Effector memory CD4-positive, alpha-beta T cell (primary cell): Measurements from ENCODE around the gene CFAP77.

Experiments used
- DNase-seq, 3 donors: peaks; one replicate each; pipeline ENCODE4 v3.0.0-alpha.2; 2020
- H3K27ac ChIP-seq: 2 replicates; pipeline ENCODE4 v1.7.0; 2013; ENCODE audit warnings: mild to moderate bottlenecking, low read length, moderate library complexity; ENCODE audit not compliant: insufficient read depth, poor library complexity, severe bottlenecking
- H3K27me3 ChIP-seq: replicated peaks from 2 replicates; pipeline ENCODE4 v1.7.0; 2013; ENCODE audit warnings: mild to moderate bottlenecking, low read length; ENCODE audit not compliant: insufficient read depth, control insufficient read depth, poor library complexity, severe bottlenecking
- H3K36me3 ChIP-seq: 2 replicates; pipeline ENCODE4 v1.7.0; 2013; ENCODE audit warnings: mild to moderate bottlenecking, low read length, moderate library complexity; ENCODE audit not compliant: control insufficient read depth, insufficient read depth
- H3K4me1 ChIP-seq: 2 replicates; pipeline ENCODE4 v1.7.0; 2013; ENCODE audit warnings: low read length, mild to moderate bottlenecking; ENCODE audit not compliant: control insufficient read depth, insufficient read depth, poor library complexity, severe bottlenecking
- H3K4me3 ChIP-seq: 2 replicates; pipeline ENCODE4 v1.7.0; 2013; ENCODE audit warnings: low read length, low read depth, mild to moderate bottlenecking; ENCODE audit not compliant: insufficient read depth, poor library complexity, severe bottlenecking
- H3K9me3 ChIP-seq: 2 replicates; pipeline ENCODE4 v1.7.0; 2013; ENCODE audit warnings: mild to moderate bottlenecking, low read length, moderate library complexity; ENCODE audit not compliant: control insufficient read depth

The CFAP77 gene

GRCh38 chr9:132443951-132444607, 34.1 kb downstream of the CFAP77 start:
- Histone ChIP-seq H3K9me3 (no peaks in the 10 kb centered on the region), H3K4me3 (no peak overlapping the region), H3K27me3 (peaks cover 3% of the 10 kb centered on the region), H3K27ac (no peak overlapping the region), H3K36me3 (no peaks in the 10 kb centered on the region), H3K4me1 (no peaks in the 10 kb centered on the region)
- no peak for DNase-seq

DNA sequence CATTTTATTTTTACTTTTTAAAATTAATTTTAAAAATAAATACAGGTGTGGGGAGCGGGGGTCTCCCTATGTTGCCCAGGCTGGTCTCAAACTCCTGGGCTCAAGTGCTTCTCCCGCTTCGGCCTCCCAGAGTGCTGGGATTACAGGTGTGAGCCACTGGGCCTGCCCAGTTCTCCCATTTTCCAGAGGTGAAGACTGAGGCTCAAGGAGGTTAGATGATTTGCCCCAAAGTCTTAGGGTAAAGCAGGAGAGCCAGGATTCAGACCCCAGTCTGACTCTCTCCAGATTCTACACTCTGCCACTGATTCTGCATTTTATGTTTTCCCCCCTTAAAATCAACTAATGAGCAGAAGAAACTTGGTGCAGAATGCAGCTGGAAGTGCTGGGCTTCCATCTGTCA, 36.9 kb downstream of the CFAP77 start:
- Histone ChIP-seq H3K4me1 (no peaks in the 10 kb centered on the region), H3K9me3 (no peaks in the 10 kb centered on the region), H3K27ac (no peak overlapping the region), H3K4me3 (no peak overlapping the region), H3K36me3 (no peaks in the 10 kb centered on the region), H3K27me3 (peaks cover 3% of the 10 kb centered on the region)
- DNase-seq: no peak

DNA sequence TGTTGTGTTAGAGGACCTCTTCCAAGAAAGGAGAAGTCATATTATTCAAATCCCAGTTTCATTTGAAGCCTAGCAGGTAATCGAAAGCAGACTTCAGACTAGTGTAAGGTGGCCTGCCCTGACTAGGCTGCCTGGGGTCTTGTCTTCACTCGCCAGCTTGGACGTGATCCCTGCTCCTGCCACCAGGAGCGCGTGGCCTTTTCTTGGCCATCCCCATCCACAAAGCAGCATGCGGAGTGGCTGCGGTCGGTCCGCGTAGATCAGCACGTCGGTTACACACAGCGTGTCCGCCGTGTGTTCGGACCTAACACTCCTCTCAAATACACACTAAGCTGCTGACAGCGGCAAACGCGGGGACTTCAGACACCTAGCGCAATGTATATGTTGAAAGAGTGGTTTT, 37.3 kb downstream of the CFAP77 start:
- Histone ChIP-seq H3K27me3 (peaks cover 3% of the 10 kb centered on the region), H3K4me1 (no peaks in the 10 kb centered on the region), H3K4me3 (no peak overlapping the region), H3K9me3 (no peaks in the 10 kb centered on the region), H3K36me3 (no peaks in the 10 kb centered on the region), H3K27ac (no peak overlapping the region)
- DNase-seq: no peak

DNA sequence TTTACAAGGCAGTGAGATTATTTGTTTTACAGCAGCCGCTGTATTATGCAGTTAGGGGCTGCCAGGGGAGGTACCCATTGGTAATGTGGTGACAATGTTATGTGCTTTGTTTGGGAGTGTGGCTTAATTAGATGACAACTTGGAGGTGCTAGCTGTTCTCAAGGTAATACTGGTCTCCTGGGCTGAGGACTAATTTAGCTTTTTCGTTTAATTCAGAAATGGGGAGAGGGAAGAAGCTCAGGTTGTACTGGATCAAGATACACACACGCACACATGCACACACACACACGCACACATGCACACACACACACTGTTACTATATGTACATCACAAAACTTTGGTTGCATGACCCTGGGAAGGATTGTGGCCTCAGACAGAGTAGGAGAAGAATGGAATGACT, 37.9 kb downstream of the CFAP77 start:
- Histone ChIP-seq H3K27me3 (peaks cover 3% of the 10 kb centered on the region), H3K4me1 (no peaks in the 10 kb centered on the region), H3K9me3 (no peaks in the 10 kb centered on the region), H3K27ac (no peak overlapping the region), H3K4me3 (no peak overlapping the region), H3K36me3 (no peaks in the 10 kb centered on the region)
- DNase-seq: no peak

DNA sequence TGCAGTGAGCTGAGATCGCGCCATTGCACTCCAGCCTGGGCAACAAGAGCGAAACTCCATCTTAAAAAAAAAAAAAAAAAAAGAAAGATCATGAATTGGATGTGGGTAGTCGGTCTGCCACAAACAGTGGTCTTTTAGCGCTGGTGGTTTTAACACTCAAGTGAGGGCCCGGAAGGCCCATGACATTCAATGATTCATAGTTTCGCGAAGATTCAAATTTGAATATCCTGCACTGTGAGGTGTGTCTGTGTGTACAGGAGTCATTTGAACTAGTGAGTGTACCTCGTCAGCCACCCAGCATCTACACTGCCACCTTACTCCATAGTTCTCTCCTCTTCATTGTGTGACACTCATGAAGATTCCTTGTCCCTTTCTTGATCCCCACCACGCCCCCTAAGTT, 41.3 kb downstream of the CFAP77 start:
- H3K36me3 ChIP-seq: no peaks in the 10 kb centered on the region
- peak in 1 of 3 donors; percentile 6 for DNase-seq
- H3K27me3 ChIP-seq: no peaks in the 10 kb centered on the region
- H3K4me1 ChIP-seq: no peaks in the 10 kb centered on the region
- H3K9me3 ChIP-seq: no peaks in the 10 kb centered on the region
- no peak overlapping the region for H3K27ac ChIP-seq
- no peak overlapping the region for H3K4me3 ChIP-seq

GRCh38 chr9:132456241-132456640, 46.2 kb downstream of the CFAP77 start:
- no peaks in the 10 kb centered on the region for H3K27me3 ChIP-seq

DNA sequence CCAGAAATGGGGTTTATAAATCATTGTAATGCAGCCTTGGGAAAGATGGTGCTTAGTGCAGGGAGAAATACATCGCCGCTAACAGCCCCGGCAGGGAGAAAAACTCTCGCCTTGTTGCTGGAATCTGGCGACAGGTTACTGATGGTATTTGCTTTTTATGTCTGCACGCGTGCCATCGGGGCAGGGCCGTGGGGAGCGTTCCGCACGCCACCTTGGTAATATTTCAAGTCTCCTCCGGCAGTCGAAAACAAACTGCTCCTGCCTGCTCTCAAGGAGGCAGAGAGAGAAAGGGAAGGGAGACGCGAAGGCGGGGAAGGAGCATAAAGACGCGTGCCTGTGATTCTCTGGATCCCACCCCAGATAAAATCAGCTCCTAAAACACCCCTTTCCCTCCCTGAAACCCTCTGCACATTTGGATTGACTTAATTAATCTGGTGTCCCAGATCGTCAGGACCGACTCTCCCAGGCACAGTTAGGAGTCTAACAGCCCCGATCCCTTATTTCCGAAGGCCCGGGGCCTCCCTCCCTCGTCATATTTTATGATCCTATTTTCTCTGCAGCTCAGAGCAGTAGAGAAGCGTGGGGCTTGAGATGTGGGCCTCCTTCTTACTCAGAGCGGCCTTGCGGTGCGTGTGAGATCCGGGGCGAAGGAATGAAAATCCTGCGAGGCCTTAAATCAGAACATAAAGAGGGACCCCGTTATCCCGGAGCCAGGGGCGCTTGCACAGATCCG, 47.7 kb downstream of the CFAP77 start:
- no peaks in the 10 kb centered on the region for H3K9me3 ChIP-seq
- H3K27ac ChIP-seq: no peak overlapping the region
- no peak overlapping the region for H3K4me3 ChIP-seq
- H3K4me1 ChIP-seq: no peaks in the 10 kb centered on the region
- no peaks in the 10 kb centered on the region for H3K27me3 ChIP-seq
- no peaks in the 10 kb centered on the region for H3K36me3 ChIP-seq
- DNase-seq: no peak

More at GRCh38 chr9:132456241-132456640, 46.2 kb downstream of the CFAP77 start:
- Histone ChIP-seq H3K9me3 (no peaks in the 10 kb centered on the region), H3K27ac (no peak overlapping the region), H3K4me1 (no peaks in the 10 kb centered on the region), H3K4me3 (no peak overlapping the region), H3K36me3 (no peaks in the 10 kb centered on the region)
- no peak for DNase-seq

GRCh38 chr9:132458432-132458831, 48.4 kb downstream of the CFAP77 start:
- DNase-seq: no peak
- no peaks in the 10 kb centered on the region for H3K36me3 ChIP-seq
- H3K9me3 ChIP-seq: no peaks in the 10 kb centered on the region
- H3K4me3 ChIP-seq: no peak overlapping the region
- no peaks in the 10 kb centered on the region for H3K4me1 ChIP-seq
- H3K27me3 ChIP-seq: no peaks in the 10 kb centered on the region
- H3K27ac ChIP-seq: no peak overlapping the region

GRCh38 chr9:132459661-132460060, 49.6 kb downstream of the CFAP77 start:
- Histone ChIP-seq H3K4me1 (no peaks in the 10 kb centered on the region), H3K27me3 (no peaks in the 10 kb centered on the region)
- no peak for DNase-seq

GRCh38 chr9:132460240-132460639, 50.2 kb downstream of the CFAP77 start:
- H3K36me3 ChIP-seq: no peaks in the 10 kb centered on the region
- H3K27me3 ChIP-seq: no peaks in the 10 kb centered on the region
- no peak for DNase-seq
- no peak overlapping the region for H3K27ac ChIP-seq
- no peaks in the 10 kb centered on the region for H3K4me1 ChIP-seq
- H3K4me3 ChIP-seq: no peak overlapping the region
- no peaks in the 10 kb centered on the region for H3K9me3 ChIP-seq

More at GRCh38 chr9:132459661-132460060, 49.6 kb downstream of the CFAP77 start:
- no peak overlapping the region for H3K27ac ChIP-seq
- no peaks in the 10 kb centered on the region for H3K9me3 ChIP-seq
- no peaks in the 10 kb centered on the region for H3K36me3 ChIP-seq
- no peak overlapping the region for H3K4me3 ChIP-seq
